ENCODE results near the gene BCAP29. TPM values are rescaled to one million over a fixed set of nuclear protein-coding genes. Genes with fewer than 3 reads are reported as not detected.

BCAP29 gene
- total RNA-seq, 1 experiment from 2014 or later: 58.4 TPM

DNA sequence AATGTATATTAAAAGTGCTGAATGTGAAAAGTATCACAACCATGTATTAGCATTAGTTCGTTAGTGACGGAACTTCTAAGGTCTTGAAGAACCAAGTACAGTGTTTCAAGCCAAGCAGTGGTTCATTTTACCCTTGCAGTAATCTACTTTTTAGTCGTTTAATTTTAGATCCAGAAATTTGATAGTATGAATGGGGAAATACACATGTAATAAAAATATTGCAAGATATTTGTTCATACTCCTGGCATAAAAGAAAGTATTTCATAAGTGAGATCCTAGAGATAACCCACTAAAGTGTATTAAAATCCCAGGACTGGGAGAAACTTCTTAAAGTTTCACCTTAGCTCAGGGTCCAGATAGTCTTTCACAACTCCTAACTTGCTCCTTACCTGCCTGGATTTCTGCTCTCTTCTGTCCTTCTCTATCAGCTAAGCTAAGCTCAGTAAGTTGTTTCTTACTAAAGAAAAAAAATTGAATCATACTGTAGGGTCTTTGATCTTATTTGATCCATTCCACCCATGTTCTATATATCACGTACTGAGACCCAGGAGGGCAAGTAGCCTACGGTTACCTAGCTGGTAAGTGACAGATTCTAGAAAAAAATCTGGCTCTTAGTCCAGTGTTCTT, 1.5 kb downstream of the BCAP29 start:
- no peak for DNase-seq (ENCODE audit: extremely low read depth, low read depth)

DNA sequence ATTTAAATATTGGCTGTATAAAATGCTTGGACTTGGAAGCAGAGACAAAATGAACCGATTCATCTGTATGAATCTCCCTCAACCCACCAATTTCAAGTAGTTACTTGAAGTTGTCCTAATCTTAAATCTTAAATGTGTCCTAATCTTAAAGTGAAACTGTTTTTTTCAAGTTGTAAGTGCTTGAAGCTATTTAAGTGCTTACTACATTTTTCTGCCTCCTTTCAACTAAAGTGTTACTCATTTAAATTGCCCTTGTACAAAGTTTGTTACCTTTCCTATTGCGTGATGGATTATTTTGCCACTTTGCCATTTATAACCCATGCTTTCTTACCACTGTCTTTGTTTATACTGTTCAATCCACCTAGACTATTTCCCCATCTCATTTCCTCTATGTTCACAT, 2.8 kb downstream of the BCAP29 start:
- no peak for DNase-seq (ENCODE audit: extremely low read depth, low read depth)

DNA sequence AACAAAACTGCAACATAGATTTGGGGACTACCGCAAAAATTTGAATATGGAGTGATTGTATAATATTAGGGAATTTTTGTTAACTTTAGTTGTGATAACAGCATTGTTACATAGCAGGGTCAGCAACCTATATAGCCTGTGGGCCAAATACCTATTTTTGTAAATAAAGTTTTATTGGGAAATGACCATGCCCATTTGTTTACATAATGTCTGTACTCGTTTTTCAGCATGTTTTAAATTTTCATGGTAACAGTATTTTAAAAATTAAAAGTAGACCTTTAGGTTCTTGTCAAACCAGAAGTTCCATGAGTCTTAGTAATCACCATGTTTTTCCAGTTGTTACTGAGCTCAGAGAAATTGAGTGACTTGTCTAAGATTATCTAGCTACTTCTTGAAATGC, 4.7 kb downstream of the BCAP29 start:
- no peak for DNase-seq (ENCODE audit: extremely low read depth, low read depth)

DNA sequence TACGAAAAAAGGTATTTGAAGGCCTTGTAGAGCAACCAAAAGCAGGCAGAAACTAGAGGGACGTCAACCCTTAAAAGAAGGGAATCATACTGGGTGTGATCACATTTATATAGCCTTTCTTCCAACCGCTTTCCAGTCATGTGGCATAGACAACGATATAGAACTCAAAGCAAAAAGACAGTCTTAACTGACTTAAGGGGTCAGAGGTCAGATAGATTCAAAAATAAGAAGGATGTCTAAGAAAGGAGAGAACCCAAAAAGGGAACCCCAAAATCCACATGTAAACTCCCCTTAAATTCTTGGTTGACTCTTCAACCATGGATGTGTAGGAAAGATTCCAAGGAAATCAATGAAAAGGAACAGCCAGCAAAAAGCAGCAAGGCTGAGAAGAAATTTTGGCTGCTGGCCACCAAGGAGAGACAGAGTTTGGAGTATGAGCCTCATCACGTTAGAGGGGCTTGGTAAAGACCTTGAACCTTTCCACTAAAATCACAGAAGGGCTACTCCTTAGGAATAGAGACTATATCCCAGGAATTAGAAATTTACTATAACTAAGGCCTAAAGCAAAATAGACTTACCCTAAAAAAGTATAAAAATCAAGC, 8.6 kb downstream of the BCAP29 start:
- no peak for DNase-seq (ENCODE audit: extremely low read depth, low read depth)

DNA sequence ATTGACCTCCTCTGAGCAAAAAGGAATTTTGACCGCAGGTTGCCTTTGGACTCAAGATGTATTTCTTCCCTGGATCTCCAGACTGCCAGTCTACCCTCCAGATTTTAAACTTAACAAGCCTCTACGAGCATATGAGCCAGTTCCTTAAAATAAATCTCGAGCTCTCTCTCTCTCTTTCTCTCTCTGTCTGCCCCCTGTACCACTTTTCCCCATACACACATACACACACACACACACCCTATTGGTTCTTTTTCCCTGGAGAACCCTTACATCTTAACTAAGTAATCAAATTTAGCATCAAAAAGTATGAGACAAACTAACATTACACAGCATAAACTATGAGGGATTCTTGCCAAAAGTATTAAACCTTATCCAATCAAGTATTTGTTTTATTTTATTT, 11.4 kb downstream of the BCAP29 start:
- no peak for DNase-seq (ENCODE audit: extremely low read depth, low read depth)

DNA sequence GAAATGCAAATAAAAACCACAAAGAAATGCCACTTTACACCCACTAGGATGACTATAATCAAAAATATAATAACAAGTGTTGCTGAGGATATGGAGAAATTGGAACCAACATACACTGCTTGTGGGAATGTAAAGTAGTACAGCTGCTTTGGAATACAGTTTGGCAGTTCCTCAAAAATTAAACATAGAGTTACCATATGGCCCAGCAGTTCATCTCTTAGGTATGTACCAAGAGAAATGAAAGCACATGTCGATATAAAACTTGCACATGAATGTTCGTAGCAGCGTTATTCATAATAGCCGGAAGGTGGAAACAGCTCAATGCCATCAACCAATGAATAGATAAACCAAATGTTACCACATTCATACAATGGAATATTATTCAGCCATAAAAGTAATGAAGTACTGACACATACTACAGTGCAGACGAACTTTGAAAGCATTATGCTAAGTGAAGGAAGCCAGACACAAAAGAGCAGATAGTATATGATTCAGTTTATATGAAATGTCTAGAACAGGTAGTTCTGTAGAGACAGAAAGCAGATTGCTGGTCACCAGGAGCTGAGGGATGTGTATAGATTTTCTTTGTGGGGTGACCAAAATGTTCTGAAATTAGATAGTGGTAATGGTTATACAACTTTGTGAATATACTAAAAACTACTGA, 12.4 kb downstream of the BCAP29 start:
- DNase-seq (ENCODE audit: extremely low read depth, low read depth): no peak

DNA sequence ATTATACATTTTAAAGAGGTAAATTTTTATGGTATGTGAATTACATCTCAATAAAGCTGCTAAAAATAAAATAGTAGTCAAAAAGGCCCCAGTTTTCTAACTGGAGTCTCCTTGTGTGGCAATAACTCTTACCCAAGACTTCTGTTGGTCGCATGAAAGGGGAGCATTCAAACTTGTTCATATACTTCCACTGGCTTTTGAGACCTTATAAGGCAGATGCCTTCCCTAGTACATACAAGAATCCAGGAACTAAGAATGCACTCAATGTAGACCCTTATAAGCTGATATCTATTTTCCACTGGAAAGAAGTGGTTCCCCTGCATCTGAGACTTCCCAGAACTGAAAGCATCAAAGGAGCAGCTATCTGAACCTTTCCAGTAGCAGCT, 13.0 kb downstream of the BCAP29 start:
- no peak for DNase-seq (ENCODE audit: extremely low read depth, low read depth)

DNA sequence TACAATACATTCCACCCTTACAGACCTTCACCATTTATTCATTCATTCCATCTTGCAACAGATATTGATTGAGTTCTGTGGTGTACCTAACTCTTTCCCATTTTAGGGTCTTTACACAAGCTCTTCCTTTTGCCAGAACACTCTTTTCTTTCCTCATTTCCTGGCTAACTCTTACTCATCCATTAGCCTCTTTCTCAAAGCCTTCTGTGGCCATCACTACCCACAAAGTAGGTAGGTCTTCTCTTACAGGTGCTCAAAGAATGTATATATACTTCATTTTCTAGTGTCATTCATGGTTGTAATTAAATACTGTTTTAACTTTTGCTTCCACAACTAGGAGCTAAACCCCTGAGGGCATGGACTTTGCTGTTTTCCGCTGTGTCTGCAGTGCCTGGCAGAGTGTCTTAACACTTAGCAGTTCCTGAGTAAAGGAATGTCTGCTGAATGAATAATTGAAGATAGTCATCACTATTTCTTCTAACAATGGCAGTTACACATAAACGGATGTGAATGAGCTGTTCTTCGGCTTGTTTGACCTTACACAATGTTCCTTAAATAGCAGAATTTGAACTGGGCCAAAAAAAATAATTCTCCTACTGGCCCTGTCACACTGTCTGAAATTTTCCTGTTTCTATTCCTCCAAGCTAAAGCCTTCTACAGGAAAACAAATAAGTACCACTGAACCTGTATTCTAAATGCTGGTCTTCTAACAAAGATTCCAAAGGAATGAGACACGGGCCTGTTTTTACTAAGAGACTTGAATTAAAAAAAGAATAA, 15.1 kb downstream of the BCAP29 start:
- DNase-seq (ENCODE audit: extremely low read depth, low read depth): peak; percentile 58

DNA sequence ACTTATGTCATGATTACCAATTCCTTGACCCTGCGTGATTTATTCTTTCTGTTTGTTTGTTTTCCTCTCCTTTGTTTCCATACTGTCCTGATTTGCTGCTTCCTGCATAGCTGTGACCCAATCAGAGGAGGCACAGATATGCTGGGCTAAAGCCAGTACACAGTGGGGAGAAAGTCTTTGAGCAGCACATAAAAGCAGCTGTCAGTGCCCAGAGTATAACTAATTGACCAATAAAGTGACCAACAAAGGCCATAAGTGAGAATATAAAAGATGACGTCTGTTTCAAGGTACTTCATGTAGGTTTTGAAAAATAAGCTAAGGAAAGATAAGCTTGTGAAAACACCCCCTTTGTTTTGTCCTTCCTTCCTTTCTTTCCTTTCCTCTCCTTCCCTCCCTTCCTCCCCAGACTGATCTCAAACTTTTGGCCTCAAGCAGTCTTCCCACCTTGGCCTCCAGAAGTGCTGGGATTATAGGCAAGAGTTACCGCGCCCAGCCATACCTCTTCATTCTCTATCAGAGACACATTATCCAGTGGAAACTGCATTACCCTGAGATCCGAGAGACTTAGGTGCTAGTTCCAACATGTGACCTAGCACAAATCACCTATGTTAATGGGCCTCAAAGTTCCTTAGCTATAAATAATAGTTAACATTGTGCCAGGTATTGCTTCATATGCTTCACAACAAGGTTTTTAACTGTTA, 17.0 kb downstream of the BCAP29 start:
- no peak for DNase-seq (ENCODE audit: extremely low read depth, low read depth)

DNA sequence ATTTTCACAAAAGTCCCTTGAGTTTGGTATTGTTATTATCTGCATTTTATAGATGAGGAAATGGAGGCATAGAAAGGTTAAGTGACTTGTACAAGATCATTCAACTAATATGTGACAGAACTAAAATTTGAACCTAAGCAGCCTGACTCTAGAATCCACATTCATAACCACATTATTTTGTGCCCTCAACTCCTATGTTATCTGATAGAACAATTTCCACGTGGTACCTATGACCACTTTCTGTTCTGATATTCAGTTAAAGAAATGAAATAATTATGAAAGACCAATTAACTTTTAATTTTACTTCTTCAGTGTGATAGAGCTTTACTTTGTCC, 17.5 kb downstream of the BCAP29 start:
- DNase-seq (ENCODE audit: extremely low read depth, low read depth): no peak

DNA sequence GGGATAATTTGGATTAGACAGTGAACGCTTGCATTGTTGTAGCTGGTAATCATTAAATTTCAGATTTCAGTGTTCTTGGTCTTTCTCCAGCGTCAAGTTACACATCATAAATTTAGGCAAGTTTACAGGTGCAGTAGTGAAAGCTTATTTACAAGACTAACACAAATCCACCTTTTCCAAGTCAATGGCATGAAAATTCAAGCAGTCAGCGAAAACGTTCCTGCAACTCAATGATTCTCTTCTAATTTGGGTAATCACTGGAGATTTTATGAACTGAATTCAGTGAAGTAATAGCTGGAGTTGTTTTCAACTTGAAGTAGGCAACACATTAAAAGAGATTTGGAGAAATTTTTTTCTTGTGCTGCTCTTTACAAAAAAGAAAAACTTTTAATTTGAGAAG, 17.9 kb downstream of the BCAP29 start:
- no peak for DNase-seq (ENCODE audit: extremely low read depth, low read depth)

DNA sequence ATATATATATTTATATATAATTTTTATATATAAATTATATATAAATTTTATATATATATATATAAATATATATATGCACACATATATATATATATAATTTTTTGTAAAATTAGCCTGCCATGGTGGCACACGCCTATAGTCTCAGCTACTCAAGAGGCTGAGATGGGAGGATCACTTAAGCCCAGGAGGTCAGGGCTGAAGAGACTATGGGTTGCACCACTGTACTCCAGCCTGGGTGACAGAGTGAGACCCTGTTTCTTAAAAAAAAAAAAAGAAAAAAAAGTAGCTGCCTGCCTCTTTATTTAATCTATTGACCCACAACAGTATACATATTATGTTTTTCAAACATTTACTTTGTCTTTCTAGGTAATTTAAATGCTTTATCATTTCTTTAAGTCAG, 19.2 kb downstream of the BCAP29 start:
- DNase-seq (ENCODE audit: extremely low read depth, low read depth): no peak

DNA sequence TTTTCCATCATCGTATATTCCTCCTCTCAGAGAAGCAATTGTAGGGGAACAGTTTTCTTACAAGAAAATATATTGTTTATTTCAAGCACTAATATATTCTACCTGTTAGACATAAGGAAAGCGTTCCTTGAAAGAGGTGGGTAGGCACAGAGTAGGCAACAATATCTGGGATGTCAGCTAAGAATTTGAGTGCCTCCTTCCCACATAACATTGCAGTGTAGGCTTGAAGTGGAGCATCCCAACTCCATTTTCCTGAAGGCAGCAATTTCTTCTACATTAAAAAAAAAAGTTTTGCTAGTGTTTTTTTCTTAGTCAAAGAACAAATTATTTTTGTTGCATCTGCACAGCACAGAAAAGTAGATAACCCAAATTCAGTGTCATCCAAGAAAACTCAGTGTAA, 20.8 kb downstream of the BCAP29 start:
- no peak for DNase-seq (ENCODE audit: extremely low read depth, low read depth)

DNA sequence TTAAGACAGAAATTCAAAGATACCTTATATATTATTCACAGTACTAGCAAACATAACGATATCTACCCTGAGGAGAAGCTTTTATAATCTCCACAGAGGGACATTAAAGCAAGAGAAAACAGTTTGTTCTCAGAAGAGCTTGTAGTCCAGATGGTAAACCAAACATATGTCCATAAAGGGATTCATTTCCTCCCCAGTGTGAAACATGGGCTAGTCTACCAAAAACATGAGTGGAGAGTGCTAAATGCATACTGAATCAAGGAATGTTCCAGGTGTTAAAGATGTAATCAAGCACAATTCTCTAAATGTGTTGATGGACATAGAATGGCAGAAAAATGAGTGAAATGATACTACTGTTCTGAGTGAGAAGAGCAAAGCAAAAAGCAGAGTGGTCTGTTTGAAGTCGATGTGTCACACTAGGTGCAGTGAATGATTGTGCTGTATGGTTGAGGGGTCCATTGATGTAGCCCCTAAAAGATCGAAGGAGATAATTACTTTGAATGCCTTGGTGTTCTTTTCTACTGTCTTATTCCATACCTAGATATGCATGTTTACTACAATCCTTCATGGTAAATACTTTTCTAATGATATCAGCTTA, 25.3 kb downstream of the BCAP29 start:
- DNase-seq (ENCODE audit: extremely low read depth, low read depth): no peak

DNA sequence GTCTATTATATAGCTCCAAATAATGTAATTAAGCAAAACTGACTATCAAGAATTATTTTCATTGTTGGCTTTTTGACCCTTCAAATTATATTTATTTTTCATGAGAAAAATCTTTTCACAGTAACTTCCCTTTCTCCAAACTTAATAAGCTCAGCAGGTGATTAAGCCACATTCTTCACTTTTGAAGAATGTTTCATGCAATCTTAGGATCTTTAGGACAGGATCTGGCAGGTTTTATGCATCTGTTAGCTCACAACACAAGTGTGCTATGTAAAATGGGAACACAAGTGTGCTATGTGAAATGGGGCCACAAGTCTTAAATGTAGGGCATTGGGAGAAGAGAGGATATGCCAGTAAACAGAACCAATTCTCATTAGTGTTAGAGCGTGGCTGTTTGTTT, 26.3 kb downstream of the BCAP29 start:
- DNase-seq (ENCODE audit: extremely low read depth, low read depth): no peak

DNA sequence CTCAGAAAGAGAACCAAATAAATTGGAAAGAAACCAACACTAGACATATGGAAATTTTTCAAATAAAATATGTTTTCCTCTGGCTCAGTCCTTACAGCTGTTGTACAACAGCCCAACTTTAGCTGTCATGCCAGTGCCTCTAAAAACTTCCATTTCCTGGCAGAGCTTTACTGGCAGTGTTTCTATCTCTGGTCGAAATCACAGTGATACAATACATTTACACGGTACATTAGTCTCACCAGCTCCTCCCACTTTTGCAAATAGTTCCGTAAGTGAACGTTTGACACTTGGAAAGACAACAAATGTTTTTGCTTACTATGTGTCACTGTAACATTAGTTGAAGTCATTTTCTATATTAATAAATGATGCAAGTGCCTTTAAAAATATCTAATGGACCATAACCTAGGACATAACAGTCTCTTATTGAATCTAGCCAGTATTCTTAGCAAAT, 29.8 kb downstream of the BCAP29 start:
- no peak for DNase-seq (ENCODE audit: extremely low read depth, low read depth)

DNA sequence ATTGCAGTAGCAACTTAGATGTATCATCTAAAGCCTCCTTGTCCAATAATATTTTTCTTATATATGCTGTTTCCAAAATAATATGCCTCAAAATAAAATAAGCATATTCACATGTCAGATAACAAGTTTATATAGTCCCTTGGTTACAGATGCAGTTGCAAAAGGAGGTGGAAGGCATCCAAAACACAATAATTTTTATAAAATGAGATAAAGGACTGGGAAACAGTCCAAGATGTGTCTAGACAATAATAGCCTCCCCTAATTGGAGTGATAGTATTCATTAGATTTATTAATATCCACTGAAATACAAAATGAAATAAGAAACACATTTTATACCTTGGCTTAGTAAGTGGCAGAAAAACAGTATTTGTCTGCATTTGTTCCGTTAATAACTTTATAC, 30.3 kb downstream of the BCAP29 start:
- DNase-seq (ENCODE audit: extremely low read depth, low read depth): no peak

DNA sequence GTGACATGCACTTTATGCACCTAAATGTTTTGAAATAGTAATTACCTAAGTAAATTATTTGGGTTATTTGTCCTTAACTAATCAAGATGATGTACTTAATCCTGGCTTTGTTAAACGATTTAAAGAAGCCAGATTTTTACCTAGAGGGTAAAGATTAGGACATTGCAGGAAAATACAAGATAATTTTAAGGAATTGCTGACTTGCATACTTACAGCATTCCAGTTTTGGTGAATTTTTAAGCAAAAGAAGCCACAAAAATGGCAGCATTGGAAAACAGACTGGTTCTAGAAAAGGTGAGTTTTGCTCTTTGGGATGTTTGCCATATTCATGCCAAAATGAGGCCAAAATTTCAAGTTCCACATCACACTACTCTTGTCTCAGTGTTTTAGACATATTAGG, 33.4 kb downstream of the BCAP29 start:
- no peak for DNase-seq (ENCODE audit: extremely low read depth, low read depth)

DNA sequence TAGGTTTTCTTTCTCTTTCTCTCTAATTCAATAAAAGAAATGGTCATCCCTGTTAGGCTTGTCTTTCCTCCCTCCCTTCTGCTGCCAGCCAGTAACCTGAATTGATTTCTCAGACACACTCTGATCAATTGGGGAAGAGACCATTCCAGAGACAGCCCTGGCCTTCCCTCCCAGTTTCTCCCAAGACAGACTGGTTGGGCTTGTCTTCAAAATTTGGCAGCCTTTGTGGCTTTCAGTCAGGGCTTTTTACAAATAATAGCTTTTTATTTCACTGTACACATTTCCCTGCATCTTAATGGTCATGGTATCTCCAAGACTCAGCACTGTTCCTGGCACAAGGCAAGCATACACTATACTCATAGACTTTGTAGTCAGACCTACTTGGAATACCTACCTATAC, 33.9 kb downstream of the BCAP29 start:
- DNase-seq (ENCODE audit: extremely low read depth, low read depth): no peak

DNA sequence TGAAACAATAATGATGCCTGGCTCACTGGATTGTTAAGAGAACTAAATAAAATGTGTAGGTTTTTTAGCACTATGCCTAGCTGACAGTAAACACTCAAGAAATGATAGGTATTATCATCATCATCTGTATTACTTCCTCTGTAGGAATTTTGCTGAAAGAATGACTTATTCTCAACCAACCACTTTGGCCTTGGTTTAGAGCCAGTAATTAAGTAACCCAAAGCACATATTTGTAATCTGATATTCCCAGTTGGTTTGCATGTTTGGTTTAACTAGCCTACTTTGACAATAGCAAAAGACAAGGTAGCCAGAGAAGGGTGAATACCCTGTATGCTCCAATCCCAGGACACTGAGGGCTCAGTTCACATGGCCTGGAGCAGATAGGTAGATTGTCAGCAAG, 34.4 kb downstream of the BCAP29 start:
- no peak for DNase-seq (ENCODE audit: extremely low read depth, low read depth)
